ENCODE measurements around the gene SMIM30. TPM values are rescaled to one million over a fixed set of nuclear protein-coding genes. Genes with fewer than 3 reads are reported as not detected.

The SMIM30 gene
- total RNA-seq, 1 experiment from 2014 or later, result 17.8 TPM

DNA sequence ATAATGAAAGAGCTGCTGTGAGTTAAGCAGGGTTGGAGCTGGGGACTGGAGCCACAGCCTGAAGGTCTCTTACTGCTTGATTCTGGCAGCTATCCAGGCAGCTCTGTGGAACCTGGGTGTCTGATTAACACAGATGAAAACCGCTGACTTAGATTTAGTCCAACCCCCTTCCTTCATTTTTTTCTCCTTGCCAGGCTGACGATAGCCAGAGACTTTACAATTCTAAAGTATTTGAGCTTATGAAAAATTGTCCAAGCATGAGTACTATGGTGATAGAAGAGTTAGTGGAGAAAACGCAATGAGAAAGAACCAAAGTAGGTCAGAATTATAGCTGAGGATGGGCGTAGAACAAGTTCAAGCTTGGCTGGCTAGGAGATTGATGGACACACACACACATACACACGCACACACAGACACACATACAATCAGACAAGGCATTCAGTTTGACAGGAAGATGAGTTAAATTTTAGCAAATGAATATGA lies 18.2 kb downstream of the SMIM30 start:
- no peak for DNase-seq (ENCODE audit: low spot score)

DNA sequence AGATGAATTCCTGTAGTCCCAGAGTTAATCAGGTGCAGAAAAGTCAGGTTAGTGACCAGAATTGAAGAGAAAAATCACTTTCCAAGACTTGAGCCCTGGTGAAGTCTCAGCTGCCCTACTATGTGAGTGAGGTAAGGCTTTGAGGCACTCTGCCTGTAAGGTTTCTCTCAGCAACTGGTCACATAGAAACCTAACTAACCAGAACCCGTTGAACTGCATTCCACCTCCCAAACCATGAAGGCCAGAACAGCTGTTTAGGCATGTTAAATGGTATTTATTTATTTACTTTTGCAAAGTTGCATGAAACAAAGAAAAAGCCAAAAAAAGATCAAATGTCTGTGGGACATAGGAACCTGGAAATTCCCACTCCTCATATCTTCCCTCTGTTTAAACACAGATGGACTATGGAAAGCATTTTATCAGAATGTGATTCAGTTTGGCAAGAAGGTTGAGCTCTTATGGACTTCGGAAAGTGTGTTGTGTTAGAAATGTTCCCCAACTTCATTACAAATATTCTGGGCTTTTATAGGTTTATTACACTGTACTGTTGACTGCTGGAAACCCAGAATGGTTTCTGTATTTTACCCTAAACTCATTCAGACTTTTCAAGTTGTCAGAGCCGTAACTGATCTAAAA lies 19.0 kb downstream of the SMIM30 start:
- DNase-seq (ENCODE audit: low spot score), result no peak

- no peak for DNase-seq (ENCODE audit: low spot score)
These were observed 23.7 kb downstream of the SMIM30 start for GRCh38 chr7:113094517-113095249.

GRCh38 chr7:113093561-113093960 lies 24.8 kb downstream of the SMIM30 start:
- DNase-seq (ENCODE audit: low spot score), result no peak

GRCh38 chr7:113092762-113093161 lies 25.6 kb downstream of the SMIM30 start:
- no peak for DNase-seq (ENCODE audit: low spot score)

- DNase-seq (ENCODE audit: low spot score), result no peak
These were observed 31.0 kb downstream of the SMIM30 start for GRCh38 chr7:113087071-113087998.

- DNase-seq (ENCODE audit: low spot score), result no peak
These were observed 31.9 kb downstream of the SMIM30 start, which contains the start of gene GPR85 for GRCh38 chr7:113086431-113086888. Gene GPR85, minus strand, starts transcription at chr7:113086827. Its CDS starts 2,106 bp downstream, at chr7:113084721.

DNA sequence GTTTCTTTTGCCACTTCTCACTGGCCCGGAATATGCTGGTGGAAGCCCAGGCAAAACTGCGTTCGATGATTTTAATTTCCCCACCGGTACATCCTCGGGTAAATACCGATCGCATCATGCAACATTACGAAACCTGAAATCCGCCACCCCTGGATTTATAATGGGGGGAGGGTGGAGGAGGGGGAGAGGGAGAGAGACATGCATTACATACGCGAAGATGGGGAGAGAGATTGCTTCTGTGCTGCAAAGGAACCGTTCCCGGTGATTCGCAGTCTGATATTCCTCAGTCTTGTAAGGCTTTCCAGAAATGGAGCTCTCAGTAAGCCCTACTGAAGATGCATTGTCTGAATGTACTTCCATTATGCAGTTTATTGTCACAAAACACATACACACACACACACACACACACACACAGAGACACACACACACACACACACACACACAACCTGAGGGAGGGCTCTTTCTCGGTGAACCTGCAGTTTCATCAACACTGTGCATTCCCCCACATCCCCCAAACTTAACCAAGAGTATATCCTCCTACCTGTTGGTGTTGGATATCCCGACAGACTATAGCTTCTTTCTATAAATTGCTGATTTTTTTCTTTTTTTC lies 32.5 kb downstream of the SMIM30 start:
- DNase-seq (ENCODE audit: low spot score), result no peak

DNA sequence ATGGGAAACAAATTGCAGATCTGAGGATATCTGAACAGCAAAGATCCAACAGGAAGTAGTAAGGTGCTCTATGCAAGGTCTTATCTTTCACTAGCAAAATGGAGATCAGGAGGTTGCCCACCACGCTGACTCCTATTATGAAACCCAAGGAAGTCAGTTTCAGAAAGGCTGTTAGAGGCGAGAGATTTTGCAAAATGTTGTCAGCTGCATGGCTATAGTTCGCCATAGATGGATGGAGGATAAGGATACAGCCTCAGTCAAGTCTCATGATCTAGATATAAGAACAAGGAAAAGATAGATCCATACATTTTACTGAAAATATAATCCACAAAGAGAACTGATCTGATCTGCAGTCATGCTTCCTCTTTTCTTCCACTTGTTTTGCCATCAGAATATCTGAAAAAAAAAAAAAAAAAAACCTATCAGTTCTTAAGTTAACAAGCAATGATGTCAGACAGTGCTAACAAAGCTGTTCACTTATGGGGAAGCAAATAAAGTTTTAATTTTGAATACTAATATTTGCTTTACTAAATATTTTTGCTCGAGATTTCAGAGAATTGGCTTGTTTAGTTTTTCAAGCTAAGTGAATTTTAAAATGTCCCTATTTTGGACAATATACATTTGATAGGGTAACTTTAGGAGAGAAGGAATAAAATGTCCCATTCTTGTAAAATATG lies 33.7 kb downstream of the SMIM30 start:
- no peak for DNase-seq (ENCODE audit: low spot score)

GRCh38 chr7:113083816-113084495 lies 34.4 kb downstream of the SMIM30 start:
- DNase-seq (ENCODE audit: low spot score), result no peak

GRCh38 chr7:113083132-113083815 lies 35.1 kb downstream of the SMIM30 start:
- no peak for DNase-seq (ENCODE audit: low spot score)

GRCh38 chr7:113078331-113078730 lies 40.0 kb downstream of the SMIM30 start:
- no peak for DNase-seq (ENCODE audit: low spot score)

- DNase-seq (ENCODE audit: low spot score), result no peak
These were observed 41.7 kb downstream of the SMIM30 start for GRCh38 chr7:113076703-113077102.

DNA sequence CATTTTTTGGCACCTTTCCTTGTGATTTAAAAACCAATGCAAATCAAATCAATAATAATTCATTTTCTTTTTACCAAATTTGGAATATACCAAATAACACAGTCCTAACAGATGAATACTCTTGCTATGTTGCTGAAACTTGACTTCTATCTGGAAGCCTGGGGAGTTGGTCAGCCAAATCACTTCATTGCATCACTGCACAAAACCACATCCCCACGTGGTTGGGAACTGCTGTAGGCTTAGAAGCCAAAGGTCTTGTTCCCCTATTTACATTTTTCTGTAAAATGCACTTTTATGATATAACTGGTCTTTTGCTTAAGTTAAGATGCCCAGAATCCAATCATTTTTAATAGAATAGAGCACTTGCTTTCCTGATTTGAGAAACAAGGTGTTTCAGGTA lies 46.9 kb downstream of the SMIM30 start:
- DNase-seq (ENCODE audit: low spot score), result no peak

Other genes with a start within 250 kb of the SMIM30 start
- not detected in 2 replicates for gene GPR85, start 31.7 kb downstream of the SMIM30 start, total RNA-seq (2014; rRNA removed; shearing (Covaris generic))

Measured in HT-29 (cell line).